GM23338 (cell line): ENCODE results near the gene PRSS36. TPM values are rescaled to one million over a fixed set of nuclear protein-coding genes. Genes with fewer than 3 reads are reported as not detected.
A peak's percentile ranks its signal among the peaks of the same experiment; 100 is the strongest.

Experiments
- ATAC-seq: fragments of 200-7000 bp; cut with Tn5 transposase; 3 replicates; pipeline ENCODE4 v1.9.1; 2020
- DNase-seq: peaks from one replicate; pipeline ENCODE4 v3.0.0-alpha.2; 2015; ENCODE audit warnings: low spot score
- H2AFZ ChIP-seq: fragments of 200-600 bp; sonication (generic); 2 replicates; pipeline ENCODE4 v1.8.0; 2016; ENCODE audit warnings: antibody characterized with exemption, mild to moderate bottlenecking, moderate library complexity
- H3F3A ChIP-seq: fragments of 200-600 bp; sonication (generic); replicated peaks from 2 replicates; pipeline ENCODE4 v1.8.0; 2017; ENCODE audit warnings: antibody characterized with exemption, mixed run types, low read depth
- H3K27ac ChIP-seq: fragments of 200-600 bp; sonication (generic); 2 replicates; pipeline ENCODE4 v1.6.1; 2016; ENCODE audit warnings: low read depth
- H3K27me3 ChIP-seq: fragments of 200-600 bp; sonication (generic); 2 replicates; pipeline ENCODE4 v1.8.0; 2016; ENCODE audit warnings: mild to moderate bottlenecking, mixed run types, moderate library complexity; ENCODE audit not compliant: insufficient read depth
- H3K36me3 ChIP-seq: fragments of 200-600 bp; sonication (generic); 2 replicates; pipeline ENCODE4 v1.8.0; 2016; ENCODE audit warnings: mild to moderate bottlenecking; ENCODE audit not compliant: insufficient read depth
- H3K4me1 ChIP-seq: fragments of 200-600 bp; sonication (generic); 2 replicates; pipeline ENCODE4 v1.8.0; 2016; ENCODE audit warnings: mild to moderate bottlenecking, moderate library complexity; ENCODE audit not compliant: insufficient read depth
- H3K4me2 ChIP-seq: fragments of 200-600 bp; sonication (generic); 2 replicates; pipeline ENCODE4 v1.7.1; 2017; ENCODE audit warnings: mixed run types
- H3K4me3 ChIP-seq: fragments of 200-600 bp; sonication (generic); 2 replicates; pipeline ENCODE4 v1.6.1; 2016; ENCODE audit warnings: mixed run types
- H3K79me2 ChIP-seq: fragments of 200-600 bp; sonication (generic); replicated peaks from 2 replicates; pipeline ENCODE4 v1.8.0; 2017; ENCODE audit warnings: mild to moderate bottlenecking; ENCODE audit not compliant: insufficient read depth
- H3K9me2 ChIP-seq: fragments of 200-600 bp; sonication (generic); 2 replicates; pipeline ENCODE4 v1.8.0; 2017; ENCODE audit not compliant: insufficient read depth
- H4K20me1 ChIP-seq: fragments of 200-600 bp; sonication (generic); replicated peaks from 2 replicates; pipeline ENCODE4 v1.8.0; 2017; ENCODE audit warnings: mild to moderate bottlenecking; ENCODE audit not compliant: insufficient read depth
- H3K27ac Mint-ChIP-seq: 2 replicates; pipeline ENCODE4 v1.8.0; 2020; ENCODE audit warnings: inconsistent platforms, mild to moderate bottlenecking, moderate library complexity, mixed read lengths
- H3K27me3 Mint-ChIP-seq: 3 replicates; pipeline ENCODE4 v1.8.0; 2022; ENCODE audit warnings: low read depth, mild to moderate bottlenecking, moderate library complexity, mixed read lengths, inconsistent platforms; ENCODE audit not compliant: insufficient read depth, poor library complexity
- H3K36me3 Mint-ChIP-seq: 3 replicates; pipeline ENCODE4 v1.8.0; 2021; ENCODE audit warnings: low read depth, mild to moderate bottlenecking, inconsistent platforms, moderate library complexity, mixed read lengths
- H3K4me1 Mint-ChIP-seq: 3 replicates; pipeline ENCODE4 v1.8.0; 2020; ENCODE audit warnings: mild to moderate bottlenecking, inconsistent platforms, mixed read lengths
- H3K4me3 Mint-ChIP-seq: 3 replicates; pipeline ENCODE4 v1.8.0; 2021; ENCODE audit warnings: moderate library complexity, mild to moderate bottlenecking, inconsistent platforms, mixed read lengths
- H3K9me3 Mint-ChIP-seq: 3 replicates; pipeline ENCODE4 v1.8.0; 2020; ENCODE audit warnings: moderate library complexity, mild to moderate bottlenecking, inconsistent platforms, mixed read lengths
- CREB1 ChIP-seq: fragments of 250-450 bp; sonication (Bioruptor Pico); IDR thresholded peaks from 2 replicates; pipeline ENCODE4 v1.5.0; 2020; ENCODE audit warnings: low read depth, mild to moderate bottlenecking, moderate library complexity
- ETS1 ChIP-seq: IDR thresholded peaks from 2 replicates; pipeline ENCODE4 v1.6.1; 2016; ENCODE audit warnings: antibody characterized with exemption
- EZH2phosphoT487 ChIP-seq: fragments of 200-600 bp; sonication (generic); IDR thresholded peaks from one replicate; pipeline ENCODE4 v1.8.1; 2018; ENCODE audit warnings: antibody characterized with exemption; ENCODE audit not compliant: unreplicated experiment
- JUNB ChIP-seq: IDR thresholded peaks from one replicate; pipeline ENCODE4 v1.6.1; 2016; ENCODE audit warnings: antibody characterized with exemption; ENCODE audit not compliant: unreplicated experiment
- NANOG ChIP-seq: IDR thresholded peaks from 2 replicates; pipeline ENCODE4 v1.6.1; 2016; ENCODE audit warnings: antibody characterized with exemption, borderline replicate concordance
- POLR2AphosphoS5 ChIP-seq: IDR thresholded peaks from 2 replicates; pipeline ENCODE4 v1.6.1; 2016; ENCODE audit warnings: antibody characterized with exemption, low read depth
- REST ChIP-seq: IDR thresholded peaks from one replicate; pipeline ENCODE4 v1.6.1; 2018; ENCODE audit warnings: antibody characterized with exemption; ENCODE audit not compliant: unreplicated experiment
- STAT1 ChIP-seq: IDR thresholded peaks from one replicate; pipeline ENCODE4 v1.6.1; 2016; ENCODE audit warnings: antibody characterized with exemption; ENCODE audit not compliant: unreplicated experiment
- ZNF331 ChIP-seq: fragments of 250-450 bp; sonication (Bioruptor Pico); IDR thresholded peaks from 2 replicates; pipeline ENCODE4 v1.5.0; 2020; ENCODE audit warnings: low read depth, mild to moderate bottlenecking, moderate library complexity
- ZNF462 ChIP-seq: fragments of 250-450 bp; sonication (Bioruptor Pico); IDR thresholded peaks from 2 replicates; pipeline ENCODE4 v1.5.0; 2020; ENCODE audit warnings: mild to moderate bottlenecking, moderate library complexity
- polyA plus RNA-seq: library from polyadenylated mRNA; unstranded; fragments of >200 nt; fragmentation: Nextera tagmentation; extraction: Ambion mirVana; gene quantifications from 2 replicates; pipeline ENCODE4 v1.2.1, GENCODE V29; 2016
- total RNA-seq: library from RNA; depleted of rRNA; stranded (reverse); fragments of >200 nt; shearing (Covaris generic); gene quantifications from 2 replicates; pipeline ENCODE4 v1.2.3, GENCODE V29; 2014
- TF ChIP-seq, protein P1 (sequence below), 2 experiments: fragments of 200-600 bp in 1 of 2; sonication (generic) in 1 of 2; conservative IDR thresholded peaks; 2 replicates each; pipeline versions ENCODE4 v1.5.1 to v1.6.1; 2016 to 2017; ENCODE audit warnings: antibody characterized with exemption in 2 of 2, low read depth in 2 of 2, mild to moderate bottlenecking in 2 of 2, moderate library complexity in 1 of 2

The PRSS36 gene
- total and polyA plus RNA-seq, 2 experiments from 2014 or later: 0.91 to 1.4 TPM

DNA sequence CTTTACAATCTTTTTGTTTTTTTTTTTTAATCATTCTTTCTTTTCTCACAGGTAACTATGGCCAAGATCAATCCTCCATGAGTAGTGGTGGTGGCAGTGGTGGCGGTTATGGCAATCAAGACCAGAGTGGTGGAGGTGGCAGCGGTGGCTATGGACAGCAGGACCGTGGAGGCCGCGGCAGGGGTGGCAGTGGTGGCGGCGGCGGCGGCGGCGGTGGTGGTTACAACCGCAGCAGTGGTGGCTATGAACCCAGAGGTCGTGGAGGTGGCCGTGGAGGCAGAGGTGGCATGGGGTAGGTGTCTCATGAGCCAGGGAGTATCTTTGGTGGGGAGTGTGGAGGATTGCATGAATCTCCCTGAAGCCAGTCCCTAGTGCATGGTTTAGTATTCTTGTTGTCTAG is 35.0 kb upstream of the PRSS36 start:
- DNase-seq (no peak), ATAC-seq (no peak)
- Histone ChIP-seq H3F3A (peaks cover 59% of the 10 kb centered on the region), H3K36me3 (peaks cover 82% of the 10 kb centered on the region), H3K27me3 (no peaks in the 10 kb centered on the region), H3K79me2 (peaks cover 100% of the 10 kb centered on the region), H3K4me3 (no peak overlapping the region), H4K20me1 (peaks cover 80% of the 10 kb centered on the region), H3K9me2 (no peaks in the 10 kb centered on the region), H3K4me1 (peaks cover 18% of the 10 kb centered on the region), H2AFZ (no peak overlapping the region), H3K27ac (no peak overlapping the region), H3K4me2 (no peak overlapping the region)
- Mint-ChIP-seq H3K4me3 (peak overlapping the region; percentile 45; the same call in 2 of the 3 replicates), H3K27me3 (peaks cover 23% of the 10 kb centered on the region), H3K9me3 (peaks cover 6% of the 10 kb centered on the region), H3K27ac (peak overlapping the region; percentile 41; the same call in 1 of the 2 replicates), H3K36me3 (peaks cover 95% of the 10 kb centered on the region), H3K4me1 (peaks cover 41% of the 10 kb centered on the region)
- TF ChIP-seq ETS1 (no peak), REST (no peak), JUNB (no peak), ZNF331 (CRISPR knock-in tag) (no peak), NANOG (no peak), ZNF462 (CRISPR knock-in tag) (no peak), POLR2AphosphoS5 (no peak), EZH2phosphoT487 (no peak), CREB1 (no peak), STAT1 (no peak)
- TF ChIP-seq, protein P1, sequence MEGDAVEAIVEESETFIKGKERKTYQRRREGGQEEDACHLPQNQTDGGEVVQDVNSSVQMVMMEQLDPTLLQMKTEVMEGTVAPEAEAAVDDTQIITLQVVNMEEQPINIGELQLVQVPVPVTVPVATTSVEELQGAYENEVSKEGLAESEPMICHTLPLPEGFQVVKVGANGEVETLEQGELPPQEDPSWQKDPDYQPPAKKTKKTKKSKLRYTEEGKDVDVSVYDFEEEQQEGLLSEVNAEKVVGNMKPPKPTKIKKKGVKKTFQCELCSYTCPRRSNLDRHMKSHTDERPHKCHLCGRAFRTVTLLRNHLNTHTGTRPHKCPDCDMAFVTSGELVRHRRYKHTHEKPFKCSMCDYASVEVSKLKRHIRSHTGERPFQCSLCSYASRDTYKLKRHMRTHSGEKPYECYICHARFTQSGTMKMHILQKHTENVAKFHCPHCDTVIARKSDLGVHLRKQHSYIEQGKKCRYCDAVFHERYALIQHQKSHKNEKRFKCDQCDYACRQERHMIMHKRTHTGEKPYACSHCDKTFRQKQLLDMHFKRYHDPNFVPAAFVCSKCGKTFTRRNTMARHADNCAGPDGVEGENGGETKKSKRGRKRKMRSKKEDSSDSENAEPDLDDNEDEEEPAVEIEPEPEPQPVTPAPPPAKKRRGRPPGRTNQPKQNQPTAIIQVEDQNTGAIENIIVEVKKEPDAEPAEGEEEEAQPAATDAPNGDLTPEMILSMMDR (conservative IDR thresholded peaks at IDR 0.05; ENCODE audit: low read depth in 2 of 2): no peak
